LNCAP (cell line): ENCODE data around the gene HOTAIR.

Experiments used
- CTCF ChIP-seq: fragments of 450-650 bp; IDR thresholded peaks from 2 replicates; pipeline ENCODE4 v1.5.1; 2017; ENCODE audit warnings: mild to moderate bottlenecking

HOTAIR gene

GRCh38 chr12:53984901-53985691 is 10.3 kb upstream of the HOTAIR start, which contains the start of gene HOXC10:
HOXC10 (plus strand) TSS chr12:53985146; CDS start chr12:53985260, 114 bp downstream.
- peak; percentile 50; the same call in 1 of the 2 replicates for TF ChIP-seq CTCF

GRCh38 chr12:53983950-53984572 is 9.3 kb upstream of the HOTAIR start:
- TF ChIP-seq CTCF = no peak

GRCh38 chr12:53983568-53983949 is 8.8 kb upstream of the HOTAIR start:
- no peak for TF ChIP-seq CTCF

- no peak for TF ChIP-seq CTCF
Observed at GRCh38 chr12:53982648-53983567, 8.2 kb upstream of the HOTAIR start.

GRCh38 chr12:53981634-53982565 is 7.1 kb upstream of the HOTAIR start:
- TF ChIP-seq CTCF = no peak

GRCh38 chr12:53980802-53981496 is 6.2 kb upstream of the HOTAIR start:
- no peak for TF ChIP-seq CTCF
